Mesodermal cell (in vitro differentiated cells): Measurements from ENCODE around the gene ZNF432.
"Not testable (repeated sequence)": the region's sequence is repeated elsewhere in the genome, so short reads cannot be mapped to it uniquely, and the experiment has no call there.

Experiments
- H3K27ac ChIP-seq: 2 replicates; pipeline ENCODE4 v1.7.0; 2013; ENCODE audit warnings: mild to moderate bottlenecking, low read depth, low read length, moderate library complexity; ENCODE audit not compliant: severe bottlenecking
- H3K36me3 ChIP-seq: 2 replicates; pipeline ENCODE4 v1.7.1; 2013; ENCODE audit warnings: mild to moderate bottlenecking, low read length, moderate library complexity; ENCODE audit not compliant: control insufficient read depth, insufficient read depth
- H3K4me1 ChIP-seq: one replicate; pipeline ENCODE4 v1.7.1; 2013; ENCODE audit warnings: mild to moderate bottlenecking, low read length; ENCODE audit not compliant: insufficient read depth, control insufficient read depth, poor library complexity, severe bottlenecking
- H3K4me3 ChIP-seq: 2 replicates; pipeline ENCODE4 v1.7.0; 2013; ENCODE audit warnings: low read length, control low read depth, mild to moderate bottlenecking; ENCODE audit not compliant: insufficient read depth, poor library complexity, severe bottlenecking; ENCODE audit errors: extremely low read depth
- H3K9me3 ChIP-seq: 2 replicates; pipeline ENCODE4 v1.7.1; 2013; ENCODE audit warnings: mild to moderate bottlenecking, low read length, moderate library complexity; ENCODE audit not compliant: control insufficient read depth
- WGBS, 2 experiments: methylation state at CpG; one replicate each; pipeline ENCODE4 v1.1.5; 2013; ENCODE audit warnings: missing lambda C conversion rate in 2 of 2; ENCODE audit not compliant: insufficient coverage in 2 of 2; 5-methylcytosine and 5-hydroxymethylcytosine counted together

Gene ZNF432

GRCh38 chr19:52051736-52052135 is 3.1 kb upstream of the ZNF432 start:
- not testable (repeated sequence) for H3K4me3 ChIP-seq, H3K36me3 ChIP-seq, H3K27ac ChIP-seq, H3K4me1 ChIP-seq
- no CpG with 5 or more reads among the region's 1 CpG for WGBS, 2 experiments
- H3K9me3 ChIP-seq = peaks cover 21% of the 10 kb centered on the region

- Histone ChIP-seq H3K4me1 (no peaks in the 10 kb centered on the region), H3K9me3 (peaks cover 55% of the 10 kb centered on the region), H3K36me3 (peaks cover 79% of the 10 kb centered on the region), H3K27ac (no peak overlapping the region), H3K4me3 (no peak overlapping the region)
- WGBS, 2 experiments = 100% methylated on average over 2 to 3 of the region's 4 CpGs
Observed at GRCh38 chr19:52039169-52039568, 9.5 kb downstream of the ZNF432 start.

GRCh38 chr19:52034051-52034728 is 14.4 kb downstream of the ZNF432 start:
- peaks cover 86% of the 10 kb centered on the region for H3K36me3 ChIP-seq
- H3K4me1 ChIP-seq = no peaks in the 10 kb centered on the region
- 92 to 100% methylated on average over 6 of the region's 12 CpGs for WGBS, 2 experiments
- H3K9me3 ChIP-seq = peaks cover 87% of the 10 kb centered on the region
- H3K27ac ChIP-seq = no peak overlapping the region
- no peak overlapping the region for H3K4me3 ChIP-seq

- 0 to 12% methylated on average over 3 to 4 of the region's 5 CpGs for WGBS, 2 experiments
- H3K4me1 ChIP-seq = no peaks in the 10 kb centered on the region
- H3K36me3 ChIP-seq = peaks cover 63% of the 10 kb centered on the region
- peak overlapping the region; percentile 96 for H3K27ac ChIP-seq
- peaks cover 62% of the 10 kb centered on the region for H3K9me3 ChIP-seq
- H3K4me3 ChIP-seq = peak overlapping the region; percentile 73
Observed at GRCh38 chr19:52028780-52029123, 19.9 kb downstream of the ZNF432 start.

GRCh38 chr19:52028027-52028779 is 20.4 kb downstream of the ZNF432 start, which contains the start of gene ZNF614:
TSS of gene ZNF614 (minus strand) at chr19:52028379. CDS start at chr19:52025745, 2,634 bp downstream.
- WGBS, 2 experiments = 0% methylated on average over 46 to 48 of the region's 53 CpGs
- Histone ChIP-seq H3K36me3 (peaks cover 63% of the 10 kb centered on the region), H3K4me1 (no peaks in the 10 kb centered on the region), H3K27ac (peak within 1 kb of the TSS; percentile 96), H3K4me3 (peak within 1 kb of the TSS; percentile 73), H3K9me3 (peaks cover 60% of the 10 kb centered on the region)

DNA sequence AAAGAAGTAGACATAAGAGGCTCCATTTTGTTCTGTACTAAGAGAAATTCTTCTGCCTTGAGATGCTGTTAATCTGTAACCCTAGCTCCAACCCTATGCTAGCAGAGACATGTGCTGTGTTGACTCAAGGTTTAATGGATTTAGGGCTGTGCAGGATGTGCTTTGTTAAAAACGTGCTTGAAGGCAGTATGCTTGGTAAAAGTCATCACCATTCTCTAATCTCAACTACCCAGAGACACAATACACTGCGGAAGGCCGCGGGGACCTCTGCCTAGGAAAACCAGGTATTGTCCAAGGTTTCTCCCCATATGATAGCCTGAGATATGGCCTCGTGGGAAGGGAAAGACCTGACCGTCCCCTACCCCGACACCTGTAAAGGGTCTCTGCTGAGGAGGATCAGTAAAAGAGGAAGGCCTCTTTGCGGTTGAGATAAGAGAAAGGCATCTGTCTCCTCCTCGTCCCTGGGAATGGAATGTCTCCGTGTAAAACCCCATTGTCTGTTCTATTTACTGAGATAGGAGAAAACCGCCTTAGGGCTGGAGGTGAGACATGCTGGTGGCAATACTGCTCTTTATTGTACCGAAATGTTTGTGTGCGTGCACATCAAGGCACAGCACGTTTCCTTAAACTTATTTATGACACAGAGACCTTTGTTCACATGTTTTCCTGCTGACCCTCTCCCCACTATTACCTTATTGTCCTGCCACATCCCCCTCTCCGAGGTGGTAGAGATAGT is 22.2 kb downstream of the ZNF432 start:
- H3K4me1 ChIP-seq, H3K27ac ChIP-seq, H3K4me3 ChIP-seq: not testable (repeated sequence)
- 91 to 97% methylated on average over 10 to 11 of the region's 15 CpGs for WGBS, 2 experiments
- Histone ChIP-seq H3K9me3 (peaks cover 49% of the 10 kb centered on the region), H3K36me3 (peaks cover 63% of the 10 kb centered on the region)

- WGBS, 2 experiments = 97 to 98% methylated on average over 4 of the region's 4 CpGs
- Histone ChIP-seq H3K9me3 (peaks cover 33% of the 10 kb centered on the region), H3K36me3 (peaks cover 70% of the 10 kb centered on the region)
Observed at GRCh38 chr19:52024478-52024877, 24.2 kb downstream of the ZNF432 start.

DNA sequence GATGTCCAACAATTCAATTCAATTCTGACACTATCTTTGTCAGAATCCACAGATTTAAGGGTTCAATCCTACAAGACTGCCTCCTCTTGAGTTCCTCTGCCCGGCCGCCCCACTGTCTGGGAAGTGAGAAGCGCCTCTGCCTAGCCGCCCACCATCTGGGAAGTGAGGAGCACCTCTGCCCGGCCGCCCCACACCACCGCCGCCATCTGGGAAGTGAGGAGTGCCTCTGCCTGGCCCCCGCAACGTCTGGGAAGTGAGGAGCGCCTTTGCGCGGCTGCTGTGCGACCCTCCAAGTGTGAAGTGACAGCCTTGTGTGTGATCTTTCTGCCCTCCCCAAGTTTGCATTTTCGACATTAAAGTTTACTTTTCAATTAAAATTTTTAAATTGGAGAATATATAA is 26.4 kb downstream of the ZNF432 start:
- Histone ChIP-seq H3K4me3 (no peak overlapping the region), H3K27ac (no peak overlapping the region), H3K36me3 (peaks cover 89% of the 10 kb centered on the region), H3K4me1 (no peaks in the 10 kb centered on the region), H3K9me3 (peaks cover 34% of the 10 kb centered on the region)
- WGBS, 2 experiments = 94 to 100% methylated on average over 8 to 12 of the region's 15 CpGs

More at GRCh38 chr19:52024478-52024877, 24.2 kb downstream of the ZNF432 start:
- not testable (repeated sequence) for H3K4me1 ChIP-seq, H3K4me3 ChIP-seq, H3K27ac ChIP-seq

DNA sequence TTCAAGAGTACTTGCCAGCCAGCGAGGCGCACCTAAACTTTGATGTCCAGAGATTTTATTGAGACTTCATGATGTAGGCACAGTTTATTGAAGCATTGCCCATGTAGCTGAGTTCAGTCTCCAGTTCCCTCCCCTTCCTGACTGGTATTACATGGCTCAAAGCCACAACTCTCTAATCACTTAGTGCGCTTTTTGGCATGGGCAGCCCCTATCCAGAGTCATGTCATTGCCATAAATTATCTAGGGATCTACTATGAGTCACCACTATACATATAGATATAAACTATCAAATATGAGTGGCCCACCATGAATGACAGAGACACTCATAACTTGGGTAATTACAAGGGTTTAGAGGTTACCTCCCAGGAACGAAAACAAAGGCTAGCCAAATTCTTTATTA is 28.1 kb downstream of the ZNF432 start:
- H3K27ac ChIP-seq = no peak overlapping the region

GRCh38 chr19:52010674-52011073 is 38.0 kb downstream of the ZNF432 start:
- WGBS, 2 experiments = no CpG with 5 or more reads among the region's 1 CpG
- Histone ChIP-seq H3K27ac (no peak overlapping the region), H3K4me1 (no peaks in the 10 kb centered on the region), H3K4me3 (no peak overlapping the region), H3K36me3 (peaks cover 29% of the 10 kb centered on the region), H3K9me3 (peaks cover 20% of the 10 kb centered on the region)

More for the DNA sequence above, 28.1 kb downstream of the ZNF432 start:
- 94 to 96% methylated on average over 3 to 4 of the region's 4 CpGs for WGBS, 2 experiments
- H3K4me3 ChIP-seq = no peak overlapping the region
- H3K4me1 ChIP-seq = no peaks in the 10 kb centered on the region
- peaks cover 24% of the 10 kb centered on the region for H3K9me3 ChIP-seq
- H3K36me3 ChIP-seq = peaks cover 94% of the 10 kb centered on the region
